GM21390 (cell line): ENCODE results near the gene LAMA4.

Experiments
- ATAC-seq: cut with Tn5 transposase; IDR thresholded peaks from one replicate; pipeline ENCODE4 v1.9.1; 2021; ENCODE audit not compliant: unreplicated experiment

Gene LAMA4

GRCh38 chr6:112253841-112254816 is at the start of gene LAMA4:
Gene LAMA4 (minus strand): TSS chr6:112254567. CDS start chr6:112254150, 417 bp downstream.
- ATAC-seq, result no peak

GRCh38 chr6:112302142-112302705 is 47.9 kb upstream of the LAMA4 start:
- no peak for ATAC-seq

GRCh38 chr6:112300896-112301295 is 46.5 kb upstream of the LAMA4 start:
- no peak for ATAC-seq

GRCh38 chr6:112298816-112299281 is 44.5 kb upstream of the LAMA4 start:
- no peak for ATAC-seq

- ATAC-seq, result no peak
These were observed 43.8 kb upstream of the LAMA4 start for GRCh38 chr6:112298021-112298745.

GRCh38 chr6:112296694-112297093 is 42.3 kb upstream of the LAMA4 start:
- no peak for ATAC-seq

DNA sequence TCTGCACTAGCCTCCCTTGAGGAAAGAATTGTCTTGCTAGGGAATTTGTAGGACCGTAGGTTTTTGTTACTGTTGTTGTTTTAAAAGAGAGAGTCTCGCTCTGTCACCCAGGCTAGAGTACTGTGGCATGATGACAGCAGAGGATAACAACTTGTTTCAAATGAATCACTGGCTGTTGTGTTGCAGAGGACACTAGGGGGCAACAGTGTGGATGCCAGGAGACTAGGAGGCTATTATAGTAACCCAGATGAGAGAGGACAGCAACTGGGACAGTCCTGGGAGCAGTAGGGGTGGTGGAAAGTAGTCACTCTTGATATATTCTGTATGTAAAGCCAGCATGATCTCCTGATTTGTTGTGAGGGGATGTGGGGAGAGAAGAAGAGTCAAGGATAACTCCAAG is 41.8 kb upstream of the LAMA4 start:
- peak; percentile 49 for ATAC-seq

DNA sequence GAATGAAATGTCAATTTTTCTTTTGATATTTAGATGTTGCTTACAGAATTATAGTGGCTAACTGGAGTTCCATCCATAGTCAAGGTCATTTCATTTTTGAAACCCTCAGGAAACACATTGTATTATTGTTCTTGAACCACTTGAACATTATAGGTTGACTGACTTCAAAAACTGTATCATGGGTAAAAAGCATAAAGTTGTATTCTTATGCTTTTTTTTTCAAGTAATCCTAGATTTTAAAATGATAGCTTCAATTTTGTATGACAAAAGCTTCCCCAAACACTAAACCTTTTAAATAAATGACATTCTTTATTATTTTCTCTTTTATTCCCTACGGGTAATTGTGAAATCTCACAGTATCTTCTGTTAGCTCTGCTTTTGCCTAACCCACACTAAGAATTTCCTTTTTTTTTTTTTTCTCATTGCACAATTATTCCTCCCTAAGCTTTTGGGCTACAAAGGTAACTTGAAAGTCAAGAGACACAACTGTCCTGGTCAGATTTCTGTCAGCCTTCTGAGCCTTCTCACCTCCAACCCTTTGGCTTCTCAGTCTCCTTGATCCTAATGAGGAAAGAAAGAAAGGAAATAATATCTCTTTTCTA is 36.9 kb upstream of the LAMA4 start:
- no peak for ATAC-seq

DNA sequence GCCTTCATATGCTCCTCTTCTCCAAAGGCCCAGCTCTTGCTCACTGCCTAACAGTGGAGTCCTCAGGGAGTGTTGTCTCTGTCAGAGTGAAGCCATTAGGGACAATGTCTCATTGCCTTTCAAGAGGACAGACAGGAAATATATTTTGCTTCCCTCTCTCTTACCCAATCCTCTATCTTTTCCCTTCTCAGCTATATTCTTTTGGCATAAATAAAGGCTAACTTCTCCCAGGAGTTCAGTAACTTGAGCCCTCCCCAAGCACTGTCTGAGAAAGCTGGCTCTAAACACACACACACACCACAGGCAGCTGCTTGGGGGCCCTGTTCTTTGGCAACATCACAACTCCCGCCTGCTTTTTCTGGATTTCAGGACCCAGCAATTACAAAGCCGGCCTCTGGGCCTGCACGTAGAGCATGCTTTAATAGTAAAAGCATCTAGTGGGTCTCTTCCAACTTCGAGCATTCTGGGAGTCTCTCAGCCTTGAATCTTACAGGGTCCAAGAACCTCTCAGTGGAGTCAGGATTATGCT is 34.7 kb upstream of the LAMA4 start:
- no peak for ATAC-seq

DNA sequence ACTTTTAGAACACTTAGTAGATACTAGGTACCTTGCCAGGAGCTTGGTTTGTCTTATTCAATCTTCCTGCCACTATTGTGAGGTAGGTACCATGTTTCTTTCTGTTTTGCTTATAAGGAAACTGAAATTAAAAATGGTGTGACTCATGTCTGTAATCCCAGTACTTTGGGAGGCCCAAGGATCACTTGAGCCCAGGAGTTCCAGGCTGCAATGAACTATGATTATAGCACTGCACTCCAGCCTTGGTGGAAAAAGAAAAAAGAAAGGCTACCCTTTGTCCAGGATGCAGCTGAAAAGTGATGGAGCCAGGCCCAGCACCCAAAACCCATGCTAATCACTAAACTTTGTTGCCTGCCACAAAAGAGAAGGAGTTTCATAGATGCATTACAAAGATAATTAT is 34.1 kb upstream of the LAMA4 start:
- ATAC-seq, result no peak

GRCh38 chr6:112287577-112288225 is 33.3 kb upstream of the LAMA4 start:
- no peak for ATAC-seq

DNA sequence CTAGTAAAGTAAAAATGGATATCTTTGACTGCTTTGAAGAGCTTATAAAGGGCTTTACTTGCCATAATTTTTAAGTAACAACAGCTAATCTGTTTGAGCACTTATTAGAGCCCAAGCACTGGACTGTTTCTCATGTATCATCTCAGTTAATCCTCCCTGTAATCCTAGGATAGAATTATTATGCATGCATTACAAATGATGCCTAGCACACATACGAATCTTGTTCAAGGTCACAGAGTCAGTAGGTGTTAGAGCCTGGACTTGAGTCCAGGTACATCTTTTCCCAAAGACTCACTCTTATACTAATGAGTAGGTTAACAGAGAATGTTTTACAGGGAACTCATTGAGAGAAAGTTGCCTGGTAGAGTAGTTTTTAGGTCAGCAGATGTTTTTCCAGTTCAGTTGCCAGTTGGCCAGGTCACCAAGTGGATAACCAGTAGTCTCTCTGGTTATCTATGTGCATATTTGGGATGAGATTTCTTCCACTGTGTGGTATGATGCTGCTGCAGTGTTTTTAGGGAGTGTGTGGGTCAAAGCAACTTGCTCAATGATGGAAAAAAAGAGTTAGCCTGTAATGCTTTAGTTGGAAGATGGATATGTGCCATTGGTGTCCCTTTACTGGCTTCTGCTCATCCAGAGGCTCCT is 32.3 kb upstream of the LAMA4 start:
- ATAC-seq, result no peak

DNA sequence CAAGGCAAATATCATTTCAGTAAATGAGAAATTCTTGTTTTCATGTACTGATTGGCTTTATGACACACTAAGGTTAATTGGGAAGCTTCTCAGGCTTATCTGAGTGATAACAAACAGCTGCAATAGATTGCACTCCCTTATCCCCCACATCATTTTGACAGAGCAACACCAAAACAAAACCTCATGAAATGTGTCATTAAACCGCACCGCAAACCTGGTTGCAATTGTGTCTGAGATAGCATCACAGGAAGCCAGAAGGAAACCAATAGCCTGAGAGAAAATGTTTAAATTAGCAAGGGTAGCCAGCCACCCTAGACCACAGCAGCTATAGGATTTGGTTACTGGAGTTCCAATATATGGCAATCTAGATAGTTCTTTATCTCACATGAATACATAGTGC is 31.6 kb upstream of the LAMA4 start:
- ATAC-seq, result peak; percentile 58

- ATAC-seq, result no peak
These were observed 30.2 kb upstream of the LAMA4 start for GRCh38 chr6:112284603-112285002.

DNA sequence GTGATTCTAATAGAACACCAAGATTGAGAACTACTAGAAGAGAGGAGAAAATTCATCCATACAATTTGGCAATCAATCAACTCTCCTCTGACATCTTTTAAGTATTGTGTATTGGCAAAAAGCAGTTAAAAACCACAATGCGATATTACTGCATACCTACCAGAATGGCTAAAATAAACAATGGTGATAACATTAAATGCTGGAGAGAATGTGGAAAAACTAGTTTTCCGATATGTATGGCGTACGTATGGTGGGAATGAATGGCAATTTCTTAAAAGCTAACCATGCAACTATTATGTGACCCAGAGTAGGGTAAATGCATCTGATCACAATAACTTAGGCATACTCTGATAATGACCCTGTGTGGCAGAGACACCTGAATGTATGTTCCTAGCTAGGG is 29.3 kb upstream of the LAMA4 start:
- no peak for ATAC-seq

DNA sequence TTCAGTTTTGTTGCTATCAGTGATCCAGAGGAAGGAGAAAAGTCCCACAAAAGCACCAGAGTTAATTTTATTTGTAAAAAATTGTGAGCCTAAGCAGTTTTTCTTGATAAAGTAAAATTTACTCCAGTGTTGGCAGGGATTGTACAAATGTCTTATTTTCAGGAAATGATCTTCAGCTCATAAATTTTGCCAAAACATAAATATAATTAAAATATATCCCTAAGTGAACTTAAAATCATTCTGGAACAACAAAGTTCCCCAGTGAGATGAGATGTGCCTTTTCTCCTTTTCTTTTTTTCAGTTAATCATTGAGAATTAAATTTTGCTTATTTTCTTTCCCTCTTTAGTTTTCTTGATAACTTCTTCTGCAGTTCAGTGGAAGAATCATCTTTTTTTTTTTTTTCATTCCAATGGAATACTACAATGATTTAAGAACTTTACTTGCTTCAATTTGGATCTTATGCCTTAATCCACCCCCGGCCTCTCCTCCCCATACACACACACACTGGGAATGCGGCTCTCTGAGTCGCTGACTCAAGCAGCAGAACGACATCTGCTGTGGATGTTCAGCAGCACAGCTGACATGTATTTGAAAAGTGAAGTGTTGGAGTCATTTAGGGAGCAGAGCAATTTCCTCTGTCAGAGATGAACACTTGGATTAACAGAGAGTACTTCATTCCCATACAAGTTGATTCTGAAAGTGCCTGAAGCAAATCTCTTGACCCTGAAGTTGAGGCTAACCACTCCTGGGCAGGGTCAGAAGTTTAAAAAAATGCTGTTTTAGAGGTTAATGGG is 27.7 kb upstream of the LAMA4 start:
- no peak for ATAC-seq

DNA sequence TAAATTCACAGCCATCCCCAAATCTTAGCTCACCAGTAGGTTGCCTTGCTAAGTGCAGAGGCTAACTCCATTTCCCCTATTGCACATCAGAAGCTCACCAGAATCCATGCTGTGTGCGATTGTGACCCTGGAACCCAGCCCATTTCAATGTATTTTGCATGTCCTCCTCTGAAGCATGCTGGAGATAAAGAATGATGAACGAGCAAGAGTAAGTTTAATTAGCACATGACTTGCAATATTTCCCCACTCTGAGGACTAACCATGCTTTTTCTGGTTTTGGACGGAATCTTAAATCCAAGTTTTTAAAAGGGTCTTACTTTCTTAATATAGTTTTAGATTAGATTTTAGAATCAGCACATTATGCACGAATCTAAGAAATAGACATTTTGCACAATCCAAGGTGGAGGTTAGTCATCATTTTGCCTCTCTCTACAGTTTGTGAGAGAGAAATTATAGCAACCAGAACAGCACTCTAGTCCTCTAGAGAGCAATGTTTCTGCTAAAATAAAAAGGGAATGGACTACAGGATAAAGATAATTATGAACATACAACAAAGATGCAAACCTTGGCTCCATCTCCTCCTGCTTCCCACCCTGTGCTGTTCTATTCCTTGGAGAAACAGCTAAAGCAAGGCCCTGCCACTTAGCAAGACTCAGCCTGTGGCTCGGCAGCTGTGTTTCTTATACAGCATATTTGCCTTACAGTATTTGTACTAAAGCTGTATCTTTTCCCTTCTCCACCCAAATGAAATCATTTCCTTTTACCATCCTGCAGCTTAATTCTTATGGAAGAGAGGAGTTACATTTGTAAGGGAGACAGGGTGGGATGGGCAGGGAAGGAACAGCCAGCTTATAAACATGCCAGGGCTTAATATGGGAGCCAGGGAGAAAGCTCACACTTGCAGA is 24.9 kb upstream of the LAMA4 start:
- no peak for ATAC-seq

DNA sequence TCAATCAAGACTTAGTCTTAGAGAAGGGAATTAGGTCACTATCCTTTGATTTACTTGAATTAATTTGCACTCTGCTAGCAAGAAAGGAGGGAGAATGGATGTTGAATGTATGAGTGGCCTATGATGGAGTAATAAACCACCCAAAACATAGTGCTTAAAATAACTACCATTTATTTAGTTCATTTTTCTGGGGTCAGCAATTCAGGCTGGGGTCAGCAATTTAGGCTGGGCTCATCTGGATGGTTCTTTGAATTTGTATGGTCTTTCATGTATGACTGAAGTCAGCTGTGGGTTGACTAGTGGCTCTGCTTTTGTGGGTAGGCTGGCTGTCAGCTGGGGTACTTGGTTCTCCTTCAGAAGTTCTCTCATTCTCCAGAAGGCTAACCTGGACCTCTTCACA is 21.0 kb upstream of the LAMA4 start:
- no peak for ATAC-seq
